ENCODE results near the gene RALY.
A peak's percentile ranks its signal among the peaks of the same experiment; 100 is the strongest.
"Not testable (repeated sequence)": the region's sequence is repeated elsewhere in the genome, so short reads cannot be mapped to it uniquely, and the experiment has no call there.

The RALY gene

GRCh38 chr20:34015401-34016335, 22.0 kb downstream of the RALY start:
- no peak for DNase-seq (ENCODE audit: low read depth)

GRCh38 chr20:34016736-34017135, 23.0 kb downstream of the RALY start:
- no peak for DNase-seq (ENCODE audit: low read depth)

GRCh38 chr20:34017610-34018009, 23.9 kb downstream of the RALY start:
- no peak for DNase-seq (ENCODE audit: low read depth)

DNA sequence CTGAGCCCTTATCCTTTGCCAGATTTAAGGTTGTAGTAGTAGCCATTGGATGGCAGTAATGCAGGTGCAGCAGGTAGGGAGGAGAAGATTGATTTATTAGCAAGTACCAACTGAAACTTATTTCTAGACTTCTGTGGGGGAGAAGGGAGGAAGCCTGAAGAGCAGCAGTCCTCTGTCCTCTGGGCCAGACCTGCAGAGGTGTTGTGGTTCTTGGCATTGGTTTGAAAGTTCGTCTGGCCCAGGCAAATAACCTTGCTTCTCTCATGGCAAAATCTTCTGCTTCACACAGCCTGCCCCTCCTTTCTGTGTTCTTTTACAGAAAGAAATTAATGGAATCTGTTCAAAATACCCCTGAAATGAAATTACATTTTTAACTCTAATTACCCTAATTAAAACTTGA, 24.5 kb downstream of the RALY start:
- no peak for DNase-seq (ENCODE audit: low read depth)

GRCh38 chr20:34022151-34022838, 28.6 kb downstream of the RALY start:
- DNase-seq (ENCODE audit: low read depth) = no peak

GRCh38 chr20:34022839-34023234, 29.1 kb downstream of the RALY start:
- no peak for DNase-seq (ENCODE audit: low read depth)

GRCh38 chr20:34023937-34024722, 30.4 kb downstream of the RALY start:
- DNase-seq (ENCODE audit: low read depth) = no peak

DNA sequence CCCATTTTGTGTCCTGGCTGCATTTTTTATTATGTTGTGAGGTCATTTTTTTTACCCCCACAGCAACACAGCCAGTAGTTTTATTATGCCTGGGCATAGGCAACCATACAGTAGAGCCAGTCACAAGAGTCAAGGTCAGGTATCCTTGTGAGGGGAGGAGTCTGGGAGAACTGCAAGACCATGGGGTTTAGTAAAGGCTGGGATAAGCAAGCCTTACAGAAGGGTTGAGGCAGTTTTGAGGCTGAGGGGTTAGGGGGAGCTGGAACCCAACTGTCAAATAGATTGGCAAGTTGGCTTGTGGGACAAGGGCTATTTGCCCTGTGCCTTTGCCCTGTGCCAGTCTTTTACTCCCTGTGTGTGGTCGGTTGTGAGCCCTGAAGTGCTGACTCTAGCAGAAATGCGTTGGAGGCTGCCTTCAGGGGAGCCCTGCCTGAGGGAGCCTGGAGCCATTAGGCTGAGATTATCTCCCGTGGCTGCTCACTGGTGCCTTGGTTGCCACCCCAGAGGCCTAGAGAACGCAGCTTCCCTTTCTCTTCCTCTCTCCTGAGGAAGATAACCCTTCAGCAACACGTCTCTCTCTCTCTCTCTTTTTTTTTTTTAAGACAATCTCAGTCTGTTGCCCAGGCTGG, 31.1 kb downstream of the RALY start:
- no peak for DNase-seq (ENCODE audit: low read depth)

GRCh38 chr20:34028013-34028412, 34.3 kb downstream of the RALY start:
- not testable (repeated sequence) for DNase-seq (ENCODE audit: low read depth)

DNA sequence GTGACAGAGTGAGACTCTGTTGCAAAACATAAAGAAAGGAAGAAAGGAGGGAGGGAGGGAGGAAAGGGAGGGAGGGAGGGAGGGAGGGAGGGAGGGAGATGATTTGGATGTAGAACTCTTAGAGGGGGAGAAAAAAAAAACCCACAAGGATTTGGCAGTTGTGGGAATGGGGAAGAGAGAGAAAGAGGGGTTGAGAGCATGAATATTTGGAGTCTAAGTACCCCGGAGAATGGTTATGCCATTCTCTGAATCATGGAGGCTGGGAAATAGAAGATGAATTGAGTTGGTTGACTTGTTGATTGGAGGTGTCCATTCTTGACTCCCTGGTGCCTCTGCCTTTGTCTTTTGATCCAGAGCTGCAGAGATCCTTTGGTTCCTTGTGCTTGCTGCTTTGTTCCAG, 35.7 kb downstream of the RALY start:
- no peak for DNase-seq (ENCODE audit: low read depth)

GRCh38 chr20:34030456-34030855, 36.7 kb downstream of the RALY start:
- no peak for DNase-seq (ENCODE audit: low read depth)

- DNase-seq (ENCODE audit: low read depth) = no peak
These were observed 40.2 kb downstream of the RALY start for GRCh38 chr20:34033903-34034302.

GRCh38 chr20:34037121-34037520, 43.4 kb downstream of the RALY start:
- DNase-seq (ENCODE audit: low read depth) = peak; percentile 10

DNA sequence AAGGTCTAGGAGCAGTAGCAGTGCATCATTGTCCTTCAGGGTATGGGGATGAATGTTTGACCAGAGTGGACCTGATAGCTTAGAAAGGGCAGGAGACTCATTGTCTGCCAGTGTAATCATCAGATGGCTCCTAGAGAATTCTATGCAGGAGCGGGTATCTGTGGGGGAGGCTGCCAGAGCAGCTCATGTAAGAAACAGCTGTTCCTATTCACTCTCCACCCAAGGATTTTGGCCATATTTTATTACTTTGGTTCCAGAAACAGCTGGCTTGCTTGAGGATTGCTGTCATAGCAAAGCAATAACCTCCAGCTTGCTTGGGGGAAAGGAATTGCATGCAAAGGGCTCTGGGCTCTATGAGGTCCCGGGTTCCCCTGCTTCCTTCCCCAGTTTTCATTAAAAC, 44.1 kb downstream of the RALY start:
- no peak for DNase-seq (ENCODE audit: low read depth)

GRCh38 chr20:34040300-34040995, 46.7 kb downstream of the RALY start:
- no peak for DNase-seq (ENCODE audit: low read depth)

DNA sequence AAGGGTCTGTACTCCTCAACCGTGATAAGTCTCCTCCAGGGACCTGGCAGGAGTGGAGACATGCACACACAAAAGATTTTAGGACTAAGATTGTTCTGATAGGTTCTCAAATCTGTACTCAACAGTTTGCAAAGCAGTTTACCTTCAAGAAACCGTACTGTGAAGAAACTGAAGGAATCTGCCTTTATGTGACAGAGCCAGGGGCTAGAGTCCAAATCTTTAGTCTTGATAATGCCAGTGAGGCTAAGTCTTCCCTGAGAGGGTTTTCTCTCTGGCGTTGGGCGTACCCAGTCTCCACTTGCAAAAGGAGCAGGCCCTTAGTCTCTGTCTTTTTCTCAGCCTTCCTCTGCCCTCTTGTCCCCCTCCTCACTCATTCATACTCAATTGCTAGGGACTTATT, 47.5 kb downstream of the RALY start:
- DNase-seq (ENCODE audit: low read depth) = no peak

DNA sequence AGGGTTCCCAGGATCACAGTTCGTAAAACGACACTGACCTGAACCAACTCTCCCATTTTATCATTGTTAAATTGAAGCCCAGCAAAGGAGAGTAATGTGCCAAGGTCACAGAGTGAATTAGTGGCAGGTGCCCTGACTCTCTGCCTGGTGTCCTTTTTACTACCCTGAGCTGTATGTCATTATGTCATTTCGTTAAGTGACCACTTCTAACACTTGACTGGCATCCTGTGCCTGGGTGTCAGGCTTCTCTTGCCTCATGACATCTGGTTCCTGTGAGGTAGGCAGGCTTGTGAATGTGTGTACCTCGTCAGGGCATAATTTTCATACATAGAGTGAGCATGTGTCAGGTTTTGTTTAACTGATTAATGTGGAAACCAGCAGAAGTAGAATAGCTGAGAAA, 48.6 kb downstream of the RALY start:
- no peak for DNase-seq (ENCODE audit: low read depth)

DNA sequence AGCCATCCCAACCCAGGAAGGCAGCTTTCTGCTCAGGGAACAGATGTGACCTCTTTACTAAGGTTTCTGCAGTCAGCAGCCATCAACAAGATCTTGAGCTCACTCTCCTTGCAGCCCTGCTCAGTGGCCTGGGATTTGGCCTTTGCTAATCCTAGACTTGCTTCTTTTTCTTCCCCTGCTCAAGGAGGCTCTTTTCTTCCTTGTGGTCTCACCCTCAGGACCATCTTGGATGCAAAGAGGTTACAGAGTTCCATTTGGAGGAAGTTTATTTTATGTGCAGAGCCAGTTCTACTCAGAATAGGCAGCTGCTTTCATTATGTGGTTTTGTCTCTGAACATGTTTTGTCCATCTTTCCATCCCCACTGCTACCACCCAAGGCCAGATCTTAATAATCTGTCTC, 49.3 kb downstream of the RALY start:
- DNase-seq (ENCODE audit: low read depth) = no peak

DNA sequence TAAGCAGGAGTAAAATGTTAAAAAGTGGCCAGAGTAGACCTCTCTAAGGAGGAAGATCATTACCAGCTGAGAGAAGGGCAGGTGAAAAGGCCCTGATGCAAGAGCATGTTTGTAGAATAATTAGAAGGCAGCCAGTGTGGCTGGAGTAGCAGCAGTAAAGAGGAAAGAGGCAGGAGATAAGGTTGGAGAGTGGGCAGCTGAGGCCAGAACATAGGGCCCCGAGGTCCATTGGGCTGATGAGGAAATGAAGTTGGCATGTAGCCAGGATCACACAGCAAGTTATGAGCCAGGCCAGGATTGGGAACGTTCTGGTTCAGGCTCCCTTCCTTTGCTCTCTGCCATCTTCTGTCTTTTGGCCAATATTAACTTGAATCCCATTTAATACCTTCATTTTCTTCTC, 51.6 kb downstream of the RALY start:
- DNase-seq (ENCODE audit: low read depth) = no peak

DNA sequence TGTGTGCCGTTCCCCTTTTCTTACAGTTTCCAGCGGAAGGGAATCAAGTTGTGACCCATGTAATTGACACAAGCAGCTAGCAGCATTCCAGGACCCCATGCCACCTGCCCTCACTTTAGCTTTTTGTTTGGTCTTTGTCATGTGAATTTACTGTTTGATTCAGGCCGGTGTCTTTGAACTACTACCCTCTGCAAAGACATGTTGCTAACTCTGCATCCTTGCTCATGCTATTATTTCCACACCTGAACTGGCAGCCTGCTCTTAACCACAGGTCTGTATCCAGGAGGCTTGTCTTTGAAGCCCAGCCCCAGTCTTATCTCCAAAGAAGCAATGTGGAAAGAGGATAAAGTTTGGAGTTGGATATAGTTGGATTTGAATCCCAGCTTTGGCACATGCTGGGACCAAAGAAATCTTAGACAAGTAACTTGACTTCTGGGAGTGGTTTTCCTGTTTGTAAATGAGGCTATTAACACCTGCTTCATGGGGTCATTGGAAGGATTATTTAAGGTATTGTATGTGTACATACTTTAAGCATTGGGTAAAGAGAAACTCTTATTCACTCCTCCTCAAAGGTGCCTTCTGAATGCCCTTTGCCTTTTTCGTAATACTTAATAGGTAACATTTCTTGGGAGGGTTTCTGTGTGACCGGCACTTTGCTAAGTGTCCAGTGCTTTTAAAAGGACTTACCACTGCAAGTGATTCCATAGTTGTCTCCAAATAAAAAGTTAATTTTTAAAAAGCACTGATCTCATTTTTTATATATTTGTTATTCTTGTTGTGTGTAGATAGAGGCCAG, 52.4 kb downstream of the RALY start:
- no peak for DNase-seq (ENCODE audit: low read depth)
